GM23248 (cell line): ENCODE results near the gene LAMA3. TPM values are rescaled to one million over a fixed set of nuclear protein-coding genes. Genes with fewer than 3 reads are reported as not detected.

Experiments used
- DNase-seq: peaks from one replicate; pipeline ENCODE4 v3.0.0-alpha.2; 2015
- H2AFZ ChIP-seq: fragments of 200-600 bp; sonication (generic); 2 replicates; pipeline ENCODE4 v1.6.1; 2016; ENCODE audit warnings: antibody characterized with exemption
- H3F3A ChIP-seq: fragments of 200-600 bp; sonication (generic); 2 replicates; pipeline ENCODE4 v1.6.1; 2016; ENCODE audit warnings: mild to moderate bottlenecking, antibody characterized with exemption, mixed run types; ENCODE audit not compliant: insufficient read depth
- H3K27ac ChIP-seq: fragments of 200-600 bp; sonication (generic); 2 replicates; pipeline ENCODE4 v1.5.1; 2016; ENCODE audit warnings: mild to moderate bottlenecking
- H3K27me3 ChIP-seq: fragments of 200-600 bp; sonication (generic); replicated peaks from 2 replicates; pipeline ENCODE4 v1.6.1; 2016; ENCODE audit warnings: mild to moderate bottlenecking; ENCODE audit not compliant: insufficient read depth
- H3K36me3 ChIP-seq: fragments of 200-600 bp; sonication (generic); 2 replicates; pipeline ENCODE4 v1.6.1; 2016; ENCODE audit warnings: low read depth, mild to moderate bottlenecking
- H3K4me1 ChIP-seq: fragments of 200-600 bp; sonication (generic); 2 replicates; pipeline ENCODE4 v1.6.1; 2016; ENCODE audit warnings: mild to moderate bottlenecking; ENCODE audit not compliant: insufficient read depth
- H3K4me2 ChIP-seq: fragments of 200-600 bp; sonication (generic); one replicate; pipeline ENCODE4 v1.6.1; 2016; ENCODE audit warnings: mild to moderate bottlenecking; ENCODE audit not compliant: unreplicated experiment
- H3K4me3 ChIP-seq: fragments of 200-600 bp; sonication (generic); 2 replicates; pipeline ENCODE4 v1.5.1; 2016; ENCODE audit warnings: mild to moderate bottlenecking
- H3K79me2 ChIP-seq: fragments of 200-600 bp; sonication (generic); 2 replicates; pipeline ENCODE4 v1.6.1; 2016; ENCODE audit warnings: mild to moderate bottlenecking; ENCODE audit not compliant: insufficient read depth
- H3K9ac ChIP-seq: fragments of 200-600 bp; sonication (generic); 2 replicates; pipeline ENCODE4 v1.6.1; 2016; ENCODE audit warnings: mild to moderate bottlenecking
- H3K9me2 ChIP-seq: fragments of 200-600 bp; sonication (generic); 2 replicates; pipeline ENCODE4 v1.6.1; 2016; ENCODE audit warnings: mixed run types, mild to moderate bottlenecking, moderate library complexity; ENCODE audit not compliant: insufficient read depth
- H3K9me3 ChIP-seq: fragments of 200-600 bp; sonication (generic); one replicate; pipeline ENCODE4 v1.6.1; 2017; ENCODE audit warnings: low read depth
- H4K20me1 ChIP-seq: fragments of 200-600 bp; sonication (generic); 2 replicates; pipeline ENCODE4 v1.6.0; 2016; ENCODE audit not compliant: insufficient read depth
- EZH2 ChIP-seq: fragments of 200-600 bp; sonication (generic); IDR thresholded peaks from 2 replicates; pipeline ENCODE4 v1.6.1; 2018; ENCODE audit warnings: antibody characterized with exemption, mild to moderate bottlenecking; ENCODE audit not compliant: insufficient read depth, poor library complexity, severe bottlenecking
- EZH2phosphoT487 ChIP-seq: fragments of 200-600 bp; sonication (generic); IDR thresholded peaks from 2 replicates; pipeline ENCODE4 v1.6.1; 2018; ENCODE audit warnings: antibody characterized with exemption, moderate library complexity, mild to moderate bottlenecking, low read depth; ENCODE audit not compliant: insufficient read depth
- WGBS, 2 experiments: methylation state at CpG; one replicate each; pipeline ENCODE4 v1.1.6; 2015 to 2017; ENCODE audit warnings: low lambda C conversion rate in 2 of 2, low coverage in 1 of 2; ENCODE audit errors: missing lambda C conversion rate in 2 of 2; 5-methylcytosine and 5-hydroxymethylcytosine counted together
- in situ Hi-C: fragments of 300-500 bp; cut with MboI; formaldehyde crosslinking; loops from 2 replicates; pipeline ENCODE4 v1.15.0; 2020
- polyA plus RNA-seq: library from polyadenylated mRNA; unstranded; fragments of >200 nt; fragmentation: Nextera tagmentation; extraction: Ambion mirVana; gene quantifications from 2 replicates; pipeline ENCODE4 v1.2.1, GENCODE V29; 2016
- total RNA-seq: library from RNA; depleted of rRNA; stranded (reverse); fragments of >200 nt; shearing (Covaris generic); gene quantifications from 2 replicates; pipeline ENCODE4 v1.2.3, GENCODE V29; 2014

Gene LAMA3
- total and polyA plus RNA-seq, 2 experiments from 2014 or later, result 0.93 to 1.9 TPM

GRCh38 chr18:23641937-23642666 lies 47.2 kb upstream of the LAMA3 start:
- TF ChIP-seq EZH2, result no peak
- TF ChIP-seq EZH2phosphoT487, result no peak
- Histone ChIP-seq H3F3A (no peaks in the 10 kb centered on the region), H3K9me2 (no peaks in the 10 kb centered on the region), H3K9ac (no peak overlapping the region), H3K36me3 (no peaks in the 10 kb centered on the region), H3K4me2 (no peak overlapping the region), H2AFZ (no peak overlapping the region), H3K9me3 (no peaks in the 10 kb centered on the region), H3K4me1 (no peaks in the 10 kb centered on the region), H3K27ac (no peak overlapping the region), H3K79me2 (no peaks in the 10 kb centered on the region), H3K27me3 (no peaks in the 10 kb centered on the region), H4K20me1 (no peaks in the 10 kb centered on the region), H3K4me3 (no peak overlapping the region)
- in situ Hi-C loops, result no loop called here
- no peak for DNase-seq
- 82 to 89% methylated on average over 11 of the region's 11 CpGs for WGBS, 2 experiments

- no peak for TF ChIP-seq EZH2
- no peak for TF ChIP-seq EZH2phosphoT487
- Histone ChIP-seq H3K27ac (no peak overlapping the region), H3K4me2 (no peak overlapping the region), H2AFZ (no peak overlapping the region), H3K4me1 (no peaks in the 10 kb centered on the region), H3K27me3 (no peaks in the 10 kb centered on the region), H3K9me3 (no peaks in the 10 kb centered on the region), H3K4me3 (no peak overlapping the region), H3K9ac (no peak overlapping the region), H3K36me3 (no peaks in the 10 kb centered on the region), H3F3A (no peaks in the 10 kb centered on the region), H3K9me2 (no peaks in the 10 kb centered on the region), H4K20me1 (no peaks in the 10 kb centered on the region), H3K79me2 (no peaks in the 10 kb centered on the region)
- in situ Hi-C loops, result no loop called here
- 68 to 74% methylated on average over 2 of the region's 2 CpGs for WGBS, 2 experiments
- DNase-seq, result no peak
Measured at GRCh38 chr18:23643815-23644490, 45.3 kb upstream of the LAMA3 start.

GRCh38 chr18:23645568-23646175 lies 43.6 kb upstream of the LAMA3 start:
- DNase-seq, result no peak
- no peaks in the 10 kb centered on the region for H3K27me3 ChIP-seq
- in situ Hi-C loops, result no loop called here
- H3K4me3 ChIP-seq, result no peak overlapping the region
- WGBS, 2 experiments, result 92 to 94% methylated on average over 4 of the region's 4 CpGs
- no peak overlapping the region for H3K27ac ChIP-seq
- H3K4me1 ChIP-seq, result peaks cover 2% of the 10 kb centered on the region
- H3K9me3 ChIP-seq, result no peaks in the 10 kb centered on the region
- H3K36me3 ChIP-seq, result no peaks in the 10 kb centered on the region
- no peak overlapping the region for H2AFZ ChIP-seq
- no peak overlapping the region for H3K4me2 ChIP-seq
- H4K20me1 ChIP-seq, result no peaks in the 10 kb centered on the region
- H3K79me2 ChIP-seq, result no peaks in the 10 kb centered on the region
- no peak for TF ChIP-seq EZH2phosphoT487
- TF ChIP-seq EZH2, result no peak
- no peak overlapping the region for H3K9ac ChIP-seq
- H3K9me2 ChIP-seq, result no peaks in the 10 kb centered on the region
- peaks cover 3% of the 10 kb centered on the region; the same call in 1 of the 2 replicates for H3F3A ChIP-seq

GRCh38 chr18:23646282-23646681 lies 43.0 kb upstream of the LAMA3 start:
- Histone ChIP-seq H3K4me1 (peaks cover 8% of the 10 kb centered on the region), H3K27ac (no peak overlapping the region), H3F3A (peaks cover 8% of the 10 kb centered on the region; the same call in 1 of the 2 replicates), H3K36me3 (no peaks in the 10 kb centered on the region), H3K9me2 (no peaks in the 10 kb centered on the region), H4K20me1 (no peaks in the 10 kb centered on the region), H3K79me2 (no peaks in the 10 kb centered on the region), H3K9me3 (no peaks in the 10 kb centered on the region), H3K27me3 (no peaks in the 10 kb centered on the region), H3K4me2 (no peak overlapping the region), H2AFZ (no peak overlapping the region), H3K4me3 (no peak overlapping the region), H3K9ac (no peak overlapping the region)
- DNase-seq, result no peak
- 79% methylated on average over 2 of the region's 2 CpGs for WGBS, 2 experiments
- in situ Hi-C loops, result no loop called here
- TF ChIP-seq EZH2, result no peak
- no peak for TF ChIP-seq EZH2phosphoT487
